ENCODE results near the gene IDI2. TPM values are rescaled to one million over a fixed set of nuclear protein-coding genes. Genes with fewer than 3 reads are reported as not detected.

Gene IDI2
- total RNA-seq, 1 donor = not detected

- H3K27ac ChIP-seq (ENCODE audit: low read depth, low read length) = no peak overlapping the region
- no peaks in the 10 kb centered on the region for H3K4me1 ChIP-seq (ENCODE audit: insufficient read depth, low read length)
- peaks cover 93% of the 10 kb centered on the region for H3K36me3 ChIP-seq (ENCODE audit: insufficient read depth, low read length)
- TF ChIP-seq, protein P1, sequence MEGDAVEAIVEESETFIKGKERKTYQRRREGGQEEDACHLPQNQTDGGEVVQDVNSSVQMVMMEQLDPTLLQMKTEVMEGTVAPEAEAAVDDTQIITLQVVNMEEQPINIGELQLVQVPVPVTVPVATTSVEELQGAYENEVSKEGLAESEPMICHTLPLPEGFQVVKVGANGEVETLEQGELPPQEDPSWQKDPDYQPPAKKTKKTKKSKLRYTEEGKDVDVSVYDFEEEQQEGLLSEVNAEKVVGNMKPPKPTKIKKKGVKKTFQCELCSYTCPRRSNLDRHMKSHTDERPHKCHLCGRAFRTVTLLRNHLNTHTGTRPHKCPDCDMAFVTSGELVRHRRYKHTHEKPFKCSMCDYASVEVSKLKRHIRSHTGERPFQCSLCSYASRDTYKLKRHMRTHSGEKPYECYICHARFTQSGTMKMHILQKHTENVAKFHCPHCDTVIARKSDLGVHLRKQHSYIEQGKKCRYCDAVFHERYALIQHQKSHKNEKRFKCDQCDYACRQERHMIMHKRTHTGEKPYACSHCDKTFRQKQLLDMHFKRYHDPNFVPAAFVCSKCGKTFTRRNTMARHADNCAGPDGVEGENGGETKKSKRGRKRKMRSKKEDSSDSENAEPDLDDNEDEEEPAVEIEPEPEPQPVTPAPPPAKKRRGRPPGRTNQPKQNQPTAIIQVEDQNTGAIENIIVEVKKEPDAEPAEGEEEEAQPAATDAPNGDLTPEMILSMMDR (IDR thresholded peaks at IDR 0.05; ENCODE audit: extremely low read depth, low read depth, low read length) = no peak
- no peak overlapping the region for H3K4me3 ChIP-seq (ENCODE audit: insufficient read depth, low read length)
- no peak overlapping the region for H2AFZ ChIP-seq (ENCODE audit: low read length)
- no peak for DNase-seq (ENCODE audit: insufficient read length, low spot score, missing footprints)
- H3K27me3 ChIP-seq (ENCODE audit: insufficient read depth, low read length) = no peaks in the 10 kb centered on the region
- no peaks in the 10 kb centered on the region for H3K9me3 ChIP-seq (ENCODE audit: low read depth, low read length)
- peaks cover 31% of the 10 kb centered on the region for H4K20me1 ChIP-seq (ENCODE audit: insufficient read depth, low read length)
- no peak overlapping the region for H3K4me2 ChIP-seq (ENCODE audit: insufficient read depth, low read length)
- peaks cover 37% of the 10 kb centered on the region for H3K79me2 ChIP-seq (ENCODE audit: insufficient read depth, low read length)
Measured at GRCh38 chr10:1007583-1007982, 18.1 kb downstream of the IDI2 start.

- no peak overlapping the region for H2AFZ ChIP-seq (ENCODE audit: low read length)
- H3K27me3 ChIP-seq (ENCODE audit: insufficient read depth, low read length) = no peaks in the 10 kb centered on the region
- no peak overlapping the region for H3K4me2 ChIP-seq (ENCODE audit: insufficient read depth, low read length)
- H3K4me1 ChIP-seq (ENCODE audit: insufficient read depth, low read length) = no peaks in the 10 kb centered on the region
- peaks cover 3% of the 10 kb centered on the region for H3K9me3 ChIP-seq (ENCODE audit: low read depth, low read length)
- TF ChIP-seq, protein P1 (IDR thresholded peaks at IDR 0.05; ENCODE audit: extremely low read depth, low read depth, low read length) = no peak
- peaks cover 93% of the 10 kb centered on the region for H3K36me3 ChIP-seq (ENCODE audit: insufficient read depth, low read length)
- H4K20me1 ChIP-seq (ENCODE audit: insufficient read depth, low read length) = peaks cover 36% of the 10 kb centered on the region
- no peak overlapping the region for H3K4me3 ChIP-seq (ENCODE audit: insufficient read depth, low read length)
- no peak overlapping the region for H3K27ac ChIP-seq (ENCODE audit: low read depth, low read length)
- no peak for DNase-seq (ENCODE audit: insufficient read length, low spot score, missing footprints)
- peaks cover 47% of the 10 kb centered on the region for H3K79me2 ChIP-seq (ENCODE audit: insufficient read depth, low read length)
Measured at GRCh38 chr10:1006573-1006972, 19.1 kb downstream of the IDI2 start.

- no peak overlapping the region for H3K27ac ChIP-seq (ENCODE audit: low read depth, low read length)
- no peak overlapping the region for H3K4me3 ChIP-seq (ENCODE audit: insufficient read depth, low read length)
- peaks cover 63% of the 10 kb centered on the region for H3K79me2 ChIP-seq (ENCODE audit: insufficient read depth, low read length)
- TF ChIP-seq, protein P1 (IDR thresholded peaks at IDR 0.05; ENCODE audit: extremely low read depth, low read depth, low read length) = no peak
- peaks cover 36% of the 10 kb centered on the region for H4K20me1 ChIP-seq (ENCODE audit: insufficient read depth, low read length)
- H3K27me3 ChIP-seq (ENCODE audit: insufficient read depth, low read length) = no peaks in the 10 kb centered on the region
- peaks cover 99% of the 10 kb centered on the region for H3K36me3 ChIP-seq (ENCODE audit: insufficient read depth, low read length)
- H2AFZ ChIP-seq (ENCODE audit: low read length) = no peak overlapping the region
- H3K4me1 ChIP-seq (ENCODE audit: insufficient read depth, low read length) = no peaks in the 10 kb centered on the region
- H3K4me2 ChIP-seq (ENCODE audit: insufficient read depth, low read length) = no peak overlapping the region
- H3K9me3 ChIP-seq (ENCODE audit: low read depth, low read length) = peaks cover 3% of the 10 kb centered on the region
- DNase-seq (ENCODE audit: insufficient read length, low spot score, missing footprints) = no peak
Measured at GRCh38 chr10:1003884-1004670, 21.6 kb downstream of the IDI2 start.

DNA sequence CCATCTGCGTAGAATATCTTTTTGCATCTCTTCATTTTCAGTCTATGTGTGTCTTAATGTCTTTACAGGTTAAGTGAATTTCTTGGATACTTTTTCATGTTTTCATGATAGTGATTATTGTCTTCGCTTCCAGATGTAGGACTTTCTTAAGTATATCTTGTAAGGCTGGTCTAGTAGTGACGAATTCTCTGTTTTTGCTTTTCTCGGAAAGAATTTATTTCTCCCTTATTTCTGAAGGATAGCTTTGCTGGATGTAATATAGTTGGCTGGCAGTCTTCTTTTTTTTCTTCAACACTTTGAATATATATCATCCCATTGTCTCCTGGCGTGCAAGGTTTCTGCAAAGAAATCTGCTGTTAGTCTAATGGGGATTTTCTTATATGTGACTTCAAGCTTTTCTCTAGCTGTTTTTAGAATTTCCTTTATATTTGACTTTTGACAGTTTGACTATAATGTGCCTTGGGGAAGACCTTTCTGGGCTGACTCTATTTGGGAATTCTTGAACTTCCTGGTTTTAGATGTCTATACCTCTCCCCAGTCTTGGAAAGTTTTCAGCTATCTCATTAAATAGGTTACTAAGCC, 23.1 kb downstream of the IDI2 start:
- TF ChIP-seq, protein P1 (IDR thresholded peaks at IDR 0.05; ENCODE audit: extremely low read depth, low read depth, low read length) = no peak
- peaks cover 42% of the 10 kb centered on the region for H4K20me1 ChIP-seq (ENCODE audit: insufficient read depth, low read length)
- no peak overlapping the region for H3K4me2 ChIP-seq (ENCODE audit: insufficient read depth, low read length)
- peaks cover 73% of the 10 kb centered on the region for H3K79me2 ChIP-seq (ENCODE audit: insufficient read depth, low read length)
- H2AFZ ChIP-seq (ENCODE audit: low read length) = no peak overlapping the region
- DNase-seq (ENCODE audit: insufficient read length, low spot score, missing footprints) = no peak
- no peaks in the 10 kb centered on the region for H3K4me1 ChIP-seq (ENCODE audit: insufficient read depth, low read length)
- H3K4me3 ChIP-seq (ENCODE audit: insufficient read depth, low read length) = no peak overlapping the region
- peaks cover 99% of the 10 kb centered on the region for H3K36me3 ChIP-seq (ENCODE audit: insufficient read depth, low read length)
- H3K27ac ChIP-seq (ENCODE audit: low read depth, low read length) = no peak overlapping the region
- H3K27me3 ChIP-seq (ENCODE audit: insufficient read depth, low read length) = no peaks in the 10 kb centered on the region
- H3K9me3 ChIP-seq (ENCODE audit: low read depth, low read length) = peaks cover 3% of the 10 kb centered on the region
